ENCODE data around the gene SIGLEC15. TPM values are rescaled to one million over a fixed set of nuclear protein-coding genes. Genes with fewer than 3 reads are reported as not detected.
"Not testable (repeated sequence)": the region's sequence is repeated elsewhere in the genome, so short reads cannot be mapped to it uniquely, and the experiment has no call there.

Gene SIGLEC15
- total and polyA plus RNA-seq, 10 of the 15 experiments (the other 5 are each of a cell fraction or from before 2014, with no cell fraction given) = 0.09 to 0.45 TPM; not detected in 8

- TF ChIP-seq SMARCA5 (IDR thresholded peaks at IDR 0.05) = no peak
- no peak for TF ChIP-seq SIX5 (IDR thresholded peaks at IDR 0.05; ENCODE audit: low read depth, low read length, severe bottlenecking)
- no peak for TF ChIP-seq CHD4 (IDR thresholded peaks at IDR 0.05)
- no peak for TF ChIP-seq BMI1 (IDR thresholded peaks at IDR 0.05; ENCODE audit: borderline replicate concordance)
Measured at GRCh38 chr18:45817543-45817942, 7.9 kb upstream of the SIGLEC15 start (continued).

- DNase-seq (ENCODE audit: low read depth, low spot score); CTCF ChIA-PET; H3K27ac ChIP-seq (ENCODE audit: control insufficient read depth, insufficient read depth); in situ Hi-C loops (cut with MboI); H3K79me2 ChIP-seq (ENCODE audit: control insufficient read depth, insufficient read depth, low read length); BruUV-seq (replicated peaks); H3K9me3 ChIP-seq (replicated peaks; ENCODE audit: control insufficient read depth, insufficient read depth, low read length); H3K36me3 ChIP-seq (ENCODE audit: control insufficient read depth in 2 of 2, insufficient read depth in 2 of 2, low read length in 1 of 2); H3K4me2 ChIP-seq (ENCODE audit: control insufficient read depth, insufficient read depth); H3K27me3 ChIP-seq (replicated peaks in 1 of 2; ENCODE audit: control insufficient read depth in 2 of 2, insufficient read depth in 2 of 2, low read length in 1 of 2); POLR2A ChIA-PET; ATAC-seq; H4K20me1 ChIP-seq (ENCODE audit: control insufficient read depth, insufficient read depth); H2AFZ ChIP-seq (ENCODE audit: control insufficient read depth, low read depth, low read length); H3K4me1 ChIP-seq (ENCODE audit: control insufficient read depth, insufficient read depth, low read length); H3K9ac ChIP-seq (ENCODE audit: control insufficient read depth, insufficient read depth, low read length); intact Hi-C loops (cut with micrococcal nuclease; ENCODE audit: unreplicated experiment); FAIRE-seq; H3K4me3 ChIP-seq: not testable (repeated sequence)
- WGBS (ENCODE audit: insufficient coverage, insufficient replicate concordance, low lambda C conversion rate, missing lambda C conversion rate) = 47% methylated on average over 7 of the region's 8 CpGs
- ChIA-PET RAD21 (ENCODE audit: unreplicated experiment) (interaction anchor here (0.6 kb wide), 1 partner anchor 13 kb away, joined by 3 read pairs; no protein-coding TSS in a partner anchor), SMC1A (ENCODE audit: uncharacterized antibody, unreplicated experiment) (interaction anchor here (0.8 kb wide), 1 partner anchor 96 kb away, joined by 4 read pairs; no protein-coding TSS in a partner anchor)
Measured at GRCh38 chr18:45818765-45819164, 6.7 kb upstream of the SIGLEC15 start.

GRCh38 chr18:45820106-45820745 is 5.2 kb upstream of the SIGLEC15 start:
- WGBS (ENCODE audit: insufficient coverage, insufficient replicate concordance, low lambda C conversion rate, missing lambda C conversion rate) = 52% methylated on average over 3 of the region's 3 CpGs
- ChIA-PET POLR2A (no interaction called here), RAD21 (ENCODE audit: unreplicated experiment) (no interaction called here), CTCF (no interaction called here), SMC1A (ENCODE audit: uncharacterized antibody, unreplicated experiment) (interaction anchor here (0.8 kb wide), 1 partner anchor 42 kb away, joined by 5 read pairs; no protein-coding TSS in a partner anchor)
- Histone ChIP-seq H3K9me3 (replicated peaks; ENCODE audit: control insufficient read depth, insufficient read depth, low read length) (no peaks in the 10 kb centered on the region; the same call in 1 of the 3 replicates), H4K20me1 (ENCODE audit: control insufficient read depth, insufficient read depth) (no peaks in the 10 kb centered on the region), H3K4me3 (no peak overlapping the region), H3K4me2 (ENCODE audit: control insufficient read depth, insufficient read depth) (no peak overlapping the region), H3K4me1 (ENCODE audit: control insufficient read depth, insufficient read depth, low read length) (no peaks in the 10 kb centered on the region), H3K27me3 (replicated peaks in 1 of 2; ENCODE audit: control insufficient read depth in 2 of 2, insufficient read depth in 2 of 2, low read length in 1 of 2) (no peaks in the 10 kb centered on the region), H3K9ac (ENCODE audit: control insufficient read depth, insufficient read depth, low read length) (no peak overlapping the region), H2AFZ (ENCODE audit: control insufficient read depth, low read depth, low read length) (no peak overlapping the region), H3K27ac (ENCODE audit: control insufficient read depth, insufficient read depth) (no peak overlapping the region), H3K36me3 (ENCODE audit: control insufficient read depth in 2 of 2, insufficient read depth in 2 of 2, low read length in 1 of 2) (no peaks in the 10 kb centered on the region), H3K79me2 (ENCODE audit: control insufficient read depth, insufficient read depth, low read length) (no peaks in the 10 kb centered on the region)
- intact Hi-C loops (cut with micrococcal nuclease; ENCODE audit: unreplicated experiment) (no loop called here), in situ Hi-C loops (cut with MboI) (no loop called here)
- ATAC-seq (no peak), FAIRE-seq (no peak), DNase-seq (ENCODE audit: low read depth, low spot score) (no peak)
- BruUV-seq (replicated peaks) = no TSS peak
- no peak for TF ChIP-seq IRF5 (IDR thresholded peaks at IDR 0.05; ENCODE audit: borderline replicate concordance)
- no peak for TF ChIP-seq ETV6 (conservative IDR thresholded peaks at IDR 0.05 in 1 of 2, IDR thresholded peaks at IDR 0.05 in 1 of 2; ENCODE audit: borderline replicate concordance in 1 of 2, low read depth in 1 of 2)
- TF ChIP-seq MEF2A (IDR thresholded peaks at IDR 0.05; ENCODE audit: insufficient read depth, low read depth, low read length) = no peak
- no peak for TF ChIP-seq DPF2 (IDR thresholded peaks at IDR 0.05)
- TF ChIP-seq IRF3 (IDR thresholded peaks at IDR 0.05) = no peak
- TF ChIP-seq USF2 (IDR thresholded peaks at IDR 0.05; ENCODE audit: borderline replicate concordance, low read depth, low read length) = no peak

Data from GM12878 (cell line).